Upper lobe of right lung (tissue), 1 donor: ENCODE data around the gene VANGL1. TPM values are rescaled to one million over a fixed set of nuclear protein-coding genes. Genes with fewer than 3 reads are reported as not detected.

Experiments
- ATAC-seq: fragments of 200-7000 bp; cut with Tn5 transposase; one replicate; pipeline ENCODE4 v1.9.1; 2020; ENCODE audit warnings: mild to moderate bottlenecking, moderate library complexity
- DNase-seq: peaks from one replicate; pipeline ENCODE4 v3.0.0-alpha.2; 2020
- H3K27ac ChIP-seq: fragments of 200-600 bp; one replicate; pipeline ENCODE4 v1.8.0; 2022
- H3K27me3 ChIP-seq: fragments of 200-600 bp; one replicate; pipeline ENCODE4 v1.8.0; 2022; ENCODE audit warnings: mild to moderate bottlenecking
- H3K36me3 ChIP-seq: fragments of 200-600 bp; one replicate; pipeline ENCODE4 v1.8.0; 2022
- H3K4me1 ChIP-seq: fragments of 200-600 bp; one replicate; pipeline ENCODE4 v1.8.0; 2022
- H3K4me3 ChIP-seq: fragments of 200-600 bp; one replicate; pipeline ENCODE4 v1.8.0; 2022; ENCODE audit warnings: mild to moderate bottlenecking
- H3K9me3 ChIP-seq: fragments of 200-600 bp; one replicate; pipeline ENCODE4 v1.8.0; 2022
- intact Hi-C: fragments of 100-400 bp; cut with DNase I; formaldehyde crosslinking; loops from one replicate; pipeline ENCODE4 v1.11.0; 2022
- long read RNA-seq: library from polyadenylated mRNA; unstranded; transcript quantifications from one replicate; pipeline ENCODE4 v2.0.0, GENCODE V29; 2021
- total RNA-seq: library from RNA; stranded (reverse); fragmentation: NEBNext Ultra II Directional; extraction: Animal tissue kit (Norgen Biotek cat#: 25700); gene quantifications from one replicate; pipeline ENCODE4 v1.2.1, GENCODE V29; 2021
- TF ChIP-seq, protein P1 (sequence below): fragments of 200-600 bp; IDR thresholded peaks from one replicate; pipeline ENCODE4 v1.8.0; 2022; ENCODE audit warnings: antibody characterized with exemption
- donor health status: DM: no; HTN: yes; CAD: no; lungs with severe emphysema.

Gene VANGL1
- total RNA-seq: 10.4 TPM
- long read RNA-seq, full-length matches to known transcripts: 14 of 20 reads
- long read RNA-seq, partial matches to known transcripts: 1 of 20 reads
- long read RNA-seq, other reads (novel, unspliced or antisense): 5 of 20 reads

DNA sequence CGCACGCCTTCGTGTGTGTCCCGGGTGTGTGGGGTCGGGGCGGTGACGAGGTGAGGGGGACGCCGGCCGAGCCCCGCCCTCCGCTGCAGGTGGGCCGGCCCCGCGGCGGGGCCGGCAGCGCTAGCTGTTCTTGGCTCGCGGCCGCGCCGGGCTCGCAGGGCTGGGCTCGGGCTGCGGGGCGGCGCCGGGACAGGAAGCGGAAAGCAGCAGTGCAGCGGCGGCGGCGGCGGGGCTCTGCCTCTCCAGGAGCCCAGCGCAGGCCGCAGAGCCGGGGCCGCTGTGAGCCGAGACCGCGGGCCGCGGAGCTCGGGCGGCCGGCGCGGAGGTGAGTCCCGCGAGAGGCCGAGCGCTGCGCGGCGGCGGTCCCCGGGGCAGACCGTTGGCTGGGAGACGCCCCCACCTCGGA is at the start of gene VANGL1:
TSS of gene VANGL1 (plus strand) at position 209 of the 406 bp plus-strand sequence. CDS start 9,444 bp downstream, outside the sequence.
- H3K27ac ChIP-seq: peak within 1 kb of the TSS; percentile 70
- TF ChIP-seq, protein P1, sequence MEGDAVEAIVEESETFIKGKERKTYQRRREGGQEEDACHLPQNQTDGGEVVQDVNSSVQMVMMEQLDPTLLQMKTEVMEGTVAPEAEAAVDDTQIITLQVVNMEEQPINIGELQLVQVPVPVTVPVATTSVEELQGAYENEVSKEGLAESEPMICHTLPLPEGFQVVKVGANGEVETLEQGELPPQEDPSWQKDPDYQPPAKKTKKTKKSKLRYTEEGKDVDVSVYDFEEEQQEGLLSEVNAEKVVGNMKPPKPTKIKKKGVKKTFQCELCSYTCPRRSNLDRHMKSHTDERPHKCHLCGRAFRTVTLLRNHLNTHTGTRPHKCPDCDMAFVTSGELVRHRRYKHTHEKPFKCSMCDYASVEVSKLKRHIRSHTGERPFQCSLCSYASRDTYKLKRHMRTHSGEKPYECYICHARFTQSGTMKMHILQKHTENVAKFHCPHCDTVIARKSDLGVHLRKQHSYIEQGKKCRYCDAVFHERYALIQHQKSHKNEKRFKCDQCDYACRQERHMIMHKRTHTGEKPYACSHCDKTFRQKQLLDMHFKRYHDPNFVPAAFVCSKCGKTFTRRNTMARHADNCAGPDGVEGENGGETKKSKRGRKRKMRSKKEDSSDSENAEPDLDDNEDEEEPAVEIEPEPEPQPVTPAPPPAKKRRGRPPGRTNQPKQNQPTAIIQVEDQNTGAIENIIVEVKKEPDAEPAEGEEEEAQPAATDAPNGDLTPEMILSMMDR: no peak
- DNase-seq: peak; percentile 88
- intact Hi-C loops: no loop called here
- H3K4me3 ChIP-seq: peak within 1 kb of the TSS; percentile 82
- no peaks in the 10 kb centered on the region for H3K27me3 ChIP-seq
- no peaks in the 10 kb centered on the region for H3K36me3 ChIP-seq
- H3K4me1 ChIP-seq: peaks cover 6% of the 10 kb centered on the region
- H3K9me3 ChIP-seq: no peaks in the 10 kb centered on the region
- peak; percentile 91 for ATAC-seq

DNA sequence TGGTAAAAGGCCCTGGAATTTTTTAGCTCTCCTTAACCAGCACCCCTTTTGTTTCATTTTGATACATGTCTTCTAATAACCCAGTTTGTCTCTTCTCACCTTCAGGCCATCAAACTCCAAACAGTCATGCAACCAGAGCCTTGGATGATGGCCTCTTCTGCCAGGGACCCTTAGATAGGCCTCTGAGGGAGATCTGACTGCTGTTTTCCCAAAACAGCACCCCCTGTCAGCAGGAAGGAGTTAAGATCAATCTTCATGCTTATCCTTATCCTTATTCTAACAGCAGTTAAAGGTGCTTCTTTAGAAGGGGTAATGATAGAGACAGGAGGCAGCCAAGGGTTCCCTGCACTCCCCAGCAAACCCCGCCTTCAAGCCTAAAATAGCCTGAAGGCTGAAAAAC is 49.5 kb upstream of the VANGL1 start:
- DNase-seq: no peak
- Histone ChIP-seq H3K27me3 (no peaks in the 10 kb centered on the region), H3K27ac (no peak overlapping the region), H3K9me3 (peaks cover 4% of the 10 kb centered on the region), H3K4me1 (no peaks in the 10 kb centered on the region), H3K4me3 (no peak overlapping the region), H3K36me3 (no peaks in the 10 kb centered on the region)
- intact Hi-C loops: no loop called here
- TF ChIP-seq, protein P1: no peak
- ATAC-seq: no peak

DNA sequence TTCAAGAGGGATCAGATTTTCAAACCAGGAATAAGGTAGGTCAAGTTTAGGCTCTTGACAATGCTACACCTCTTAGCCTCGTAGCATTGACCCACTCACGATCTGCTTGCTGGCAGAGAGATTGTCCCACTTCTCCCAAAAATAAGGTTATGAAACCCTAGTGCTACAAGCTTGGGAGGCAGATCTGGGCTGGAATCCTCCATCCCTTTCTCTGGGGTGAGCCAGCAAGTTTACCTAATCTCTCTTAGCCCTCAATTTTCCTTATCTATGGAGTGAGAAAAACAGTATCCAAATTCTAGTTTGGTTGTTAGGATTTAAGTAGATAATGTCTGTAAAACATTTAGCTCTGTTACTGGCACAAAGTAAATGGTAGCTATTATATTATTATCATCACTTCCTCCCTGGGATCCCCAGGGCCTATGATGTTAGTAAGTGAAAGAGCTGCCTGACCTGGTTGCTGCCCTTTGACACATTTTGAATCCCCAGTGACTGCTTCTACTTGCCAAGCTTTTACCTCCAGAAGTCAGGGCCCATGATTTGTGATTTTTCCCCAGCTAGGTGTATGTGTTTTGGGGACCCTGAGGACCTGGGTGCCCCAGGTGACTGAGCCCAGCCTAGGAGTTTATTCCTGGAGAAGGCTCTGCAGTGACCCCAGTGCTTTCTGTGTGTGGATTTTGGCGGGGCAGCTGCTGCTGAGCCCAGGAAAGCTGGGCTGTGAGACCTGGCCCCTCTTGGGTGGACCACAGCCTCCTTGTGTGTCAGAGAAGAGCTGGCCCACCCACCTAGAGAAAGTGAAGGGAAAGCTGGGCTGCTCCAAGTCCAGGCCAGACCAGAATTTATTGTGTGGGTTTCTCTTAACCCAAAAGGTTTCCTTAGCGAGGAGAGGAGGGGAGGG is 48.2 kb upstream of the VANGL1 start:
- no peaks in the 10 kb centered on the region for H3K36me3 ChIP-seq
- intact Hi-C loops: no loop called here

DNA sequence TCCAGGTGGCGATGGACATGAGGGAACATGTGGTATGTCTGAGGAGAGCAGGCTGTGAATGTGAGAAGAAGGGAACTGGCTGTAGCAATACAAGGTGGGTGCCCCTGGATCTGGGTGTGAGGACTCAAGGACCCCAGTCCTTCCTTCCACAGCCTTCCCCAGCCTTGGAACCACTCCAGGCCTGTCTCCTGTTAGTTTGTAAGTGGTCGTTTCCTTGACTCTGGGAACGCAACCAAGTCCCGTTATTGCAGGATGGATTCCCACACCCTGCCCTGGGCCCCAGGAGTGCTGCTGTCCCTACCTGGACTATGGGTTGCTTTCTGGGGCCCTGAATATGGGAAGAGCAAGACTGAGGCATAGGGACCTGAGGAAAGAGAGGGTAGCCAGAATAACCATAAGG is 47.2 kb upstream of the VANGL1 start:
- TF ChIP-seq, protein P1: no peak
- no peaks in the 10 kb centered on the region for H3K36me3 ChIP-seq
- H3K4me1 ChIP-seq: no peaks in the 10 kb centered on the region
- H3K9me3 ChIP-seq: no peaks in the 10 kb centered on the region
- intact Hi-C loops: no loop called here
- ATAC-seq (no peak), DNase-seq (no peak)
- no peaks in the 10 kb centered on the region for H3K27me3 ChIP-seq
- H3K27ac ChIP-seq: no peak overlapping the region
- H3K4me3 ChIP-seq: no peak overlapping the region

More for the DNA sequence above, 48.2 kb upstream of the VANGL1 start:
- Histone ChIP-seq H3K27ac (no peak overlapping the region), H3K27me3 (no peaks in the 10 kb centered on the region), H3K9me3 (peaks cover under 1% of the 10 kb centered on the region), H3K4me3 (no peak overlapping the region), H3K4me1 (no peaks in the 10 kb centered on the region)
- DNase-seq (no peak), ATAC-seq (no peak)
- TF ChIP-seq, protein P1: no peak

DNA sequence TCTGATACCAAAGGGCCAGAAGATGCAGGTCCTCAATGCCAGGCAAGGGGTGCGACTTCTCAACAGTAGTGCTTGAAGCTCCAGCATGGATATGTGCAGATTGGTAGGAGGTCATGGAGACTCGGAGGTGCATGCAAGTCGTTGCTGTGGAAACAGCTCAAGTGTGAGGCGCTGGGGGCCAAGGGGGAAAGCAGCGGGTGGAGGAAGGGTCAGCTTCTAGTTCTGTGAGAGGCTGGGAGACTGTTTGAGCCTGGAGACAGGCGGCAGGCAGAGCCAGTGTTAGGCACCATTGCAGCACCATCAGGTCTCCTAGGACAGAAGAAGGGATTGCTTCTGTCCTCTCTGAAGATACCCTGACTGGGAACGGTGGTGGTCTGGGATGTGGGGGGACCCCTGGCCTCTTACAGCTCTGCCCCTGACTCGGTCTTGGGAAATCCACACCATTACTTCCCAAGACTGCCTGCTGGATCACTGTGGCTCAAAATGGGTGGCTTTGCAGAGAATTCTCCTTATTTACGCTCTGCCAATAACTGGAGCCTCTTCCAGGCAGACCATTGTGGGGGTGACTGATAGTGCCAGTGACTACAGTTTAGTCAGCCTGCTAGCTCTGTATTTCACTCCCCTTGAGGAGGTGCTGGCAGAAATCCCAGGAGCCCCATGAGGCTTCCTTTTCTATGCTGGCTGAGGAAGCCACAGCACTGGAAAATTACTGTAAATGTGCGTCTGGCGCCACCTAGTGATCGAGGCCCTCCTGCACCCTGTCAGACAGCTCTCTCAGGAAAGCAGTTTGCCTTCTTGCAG is 46.3 kb upstream of the VANGL1 start:
- Histone ChIP-seq H3K4me3 (no peak overlapping the region), H3K4me1 (no peaks in the 10 kb centered on the region), H3K27me3 (no peaks in the 10 kb centered on the region), H3K9me3 (no peaks in the 10 kb centered on the region), H3K36me3 (no peaks in the 10 kb centered on the region), H3K27ac (no peak overlapping the region)
- intact Hi-C loops: loop anchor here (5.0 kb wide), 1 partner anchor 458 kb away; no protein-coding TSS in a partner anchor
- peak; percentile 95 for ATAC-seq
- DNase-seq: peak; percentile 87
- TF ChIP-seq, protein P1: peak; percentile 91
